ENCODE measurements around the gene HIVEP1.

HIVEP1 gene

GRCh38 chr6:12069891-12070529, 57.9 kb downstream of the HIVEP1 start:
- H3K27ac ChIP-seq (ENCODE audit: low read length) = no peak overlapping the region
- no peaks in the 10 kb centered on the region for H3K36me3 ChIP-seq (ENCODE audit: control insufficient read depth in 2 of 2, insufficient read depth in 2 of 2, low read length in 2 of 2)
- no peak overlapping the region for H3K4me3 ChIP-seq (ENCODE audit: low read length in 2 of 2)
- no peaks in the 10 kb centered on the region for H3K4me1 ChIP-seq (ENCODE audit: control insufficient read depth, insufficient read depth, low read length)
- no peaks in the 10 kb centered on the region for H3K9me3 ChIP-seq (ENCODE audit: control insufficient read depth in 2 of 2, low read length in 2 of 2)
- H3K9ac ChIP-seq (ENCODE audit: low read length in 2 of 2) = no peak overlapping the region
- no peaks in the 10 kb centered on the region for H3K27me3 ChIP-seq (ENCODE audit: control insufficient read depth in 1 of 2, insufficient read depth in 2 of 2, low read length in 2 of 2)

GRCh38 chr6:12071064-12071615, 59.0 kb downstream of the HIVEP1 start:
- H3K36me3 ChIP-seq (ENCODE audit: control insufficient read depth in 2 of 2, insufficient read depth in 2 of 2, low read length in 2 of 2) = no peaks in the 10 kb centered on the region
- H3K4me1 ChIP-seq (ENCODE audit: control insufficient read depth, insufficient read depth, low read length) = no peaks in the 10 kb centered on the region
- no peaks in the 10 kb centered on the region for H3K27me3 ChIP-seq (ENCODE audit: control insufficient read depth in 1 of 2, insufficient read depth in 2 of 2, low read length in 2 of 2)
- no peak overlapping the region for H3K4me3 ChIP-seq (ENCODE audit: low read length in 2 of 2)
- H3K27ac ChIP-seq (ENCODE audit: low read length) = no peak overlapping the region
- H3K9me3 ChIP-seq (ENCODE audit: control insufficient read depth in 2 of 2, low read length in 2 of 2) = no peaks in the 10 kb centered on the region
- no peak overlapping the region for H3K9ac ChIP-seq (ENCODE audit: low read length in 2 of 2)

GRCh38 chr6:12075067-12075563, 63.0 kb downstream of the HIVEP1 start:
- Histone ChIP-seq H3K4me3 (ENCODE audit: low read length in 2 of 2) (no peak overlapping the region), H3K27ac (ENCODE audit: low read length) (no peak overlapping the region), H3K4me1 (ENCODE audit: control insufficient read depth, insufficient read depth, low read length) (no peaks in the 10 kb centered on the region), H3K9ac (ENCODE audit: low read length in 2 of 2) (no peak overlapping the region), H3K9me3 (ENCODE audit: control insufficient read depth in 2 of 2, low read length in 2 of 2) (no peaks in the 10 kb centered on the region), H3K27me3 (ENCODE audit: control insufficient read depth in 1 of 2, insufficient read depth in 2 of 2, low read length in 2 of 2) (no peaks in the 10 kb centered on the region), H3K36me3 (ENCODE audit: control insufficient read depth in 2 of 2, insufficient read depth in 2 of 2, low read length in 2 of 2) (no peaks in the 10 kb centered on the region)

GRCh38 chr6:12077021-12077710, 65.1 kb downstream of the HIVEP1 start:
- no peaks in the 10 kb centered on the region for H3K4me1 ChIP-seq (ENCODE audit: control insufficient read depth, insufficient read depth, low read length)
- no peaks in the 10 kb centered on the region for H3K36me3 ChIP-seq (ENCODE audit: control insufficient read depth in 2 of 2, insufficient read depth in 2 of 2, low read length in 2 of 2)
- no peaks in the 10 kb centered on the region for H3K27me3 ChIP-seq (ENCODE audit: control insufficient read depth in 1 of 2, insufficient read depth in 2 of 2, low read length in 2 of 2)
- H3K27ac ChIP-seq (ENCODE audit: low read length) = no peak overlapping the region
- no peak overlapping the region for H3K9ac ChIP-seq (ENCODE audit: low read length in 2 of 2)
- H3K9me3 ChIP-seq (ENCODE audit: control insufficient read depth in 2 of 2, low read length in 2 of 2) = no peaks in the 10 kb centered on the region
- no peak overlapping the region for H3K4me3 ChIP-seq (ENCODE audit: low read length in 2 of 2)

GRCh38 chr6:12078014-12078413, 65.9 kb downstream of the HIVEP1 start:
- Histone ChIP-seq H3K4me3 (ENCODE audit: low read length in 2 of 2) (no peak overlapping the region), H3K27ac (ENCODE audit: low read length) (no peak overlapping the region), H3K9me3 (ENCODE audit: control insufficient read depth in 2 of 2, low read length in 2 of 2) (no peaks in the 10 kb centered on the region), H3K4me1 (ENCODE audit: control insufficient read depth, insufficient read depth, low read length) (no peaks in the 10 kb centered on the region), H3K27me3 (ENCODE audit: control insufficient read depth in 1 of 2, insufficient read depth in 2 of 2, low read length in 2 of 2) (no peaks in the 10 kb centered on the region), H3K36me3 (ENCODE audit: control insufficient read depth in 2 of 2, insufficient read depth in 2 of 2, low read length in 2 of 2) (no peaks in the 10 kb centered on the region), H3K9ac (ENCODE audit: low read length in 2 of 2) (no peak overlapping the region)

GRCh38 chr6:12081771-12082170, 69.7 kb downstream of the HIVEP1 start:
- no peaks in the 10 kb centered on the region for H3K9me3 ChIP-seq (ENCODE audit: control insufficient read depth in 2 of 2, low read length in 2 of 2)
- no peaks in the 10 kb centered on the region for H3K36me3 ChIP-seq (ENCODE audit: control insufficient read depth in 2 of 2, insufficient read depth in 2 of 2, low read length in 2 of 2)
- no peak overlapping the region for H3K4me3 ChIP-seq (ENCODE audit: low read length in 2 of 2)
- no peak overlapping the region for H3K27ac ChIP-seq (ENCODE audit: low read length)
- H3K27me3 ChIP-seq (ENCODE audit: control insufficient read depth in 1 of 2, insufficient read depth in 2 of 2, low read length in 2 of 2) = no peaks in the 10 kb centered on the region
- no peaks in the 10 kb centered on the region for H3K4me1 ChIP-seq (ENCODE audit: control insufficient read depth, insufficient read depth, low read length)
- no peak overlapping the region for H3K9ac ChIP-seq (ENCODE audit: low read length in 2 of 2)

GRCh38 chr6:12082368-12082767, 70.3 kb downstream of the HIVEP1 start:
- H3K27me3 ChIP-seq (ENCODE audit: control insufficient read depth in 1 of 2, insufficient read depth in 2 of 2, low read length in 2 of 2) = no peaks in the 10 kb centered on the region
- no peaks in the 10 kb centered on the region for H3K4me1 ChIP-seq (ENCODE audit: control insufficient read depth, insufficient read depth, low read length)
- no peak overlapping the region for H3K4me3 ChIP-seq (ENCODE audit: low read length in 2 of 2)
- H3K9ac ChIP-seq (ENCODE audit: low read length in 2 of 2) = no peak overlapping the region
- no peaks in the 10 kb centered on the region for H3K36me3 ChIP-seq (ENCODE audit: control insufficient read depth in 2 of 2, insufficient read depth in 2 of 2, low read length in 2 of 2)
- no peak overlapping the region for H3K27ac ChIP-seq (ENCODE audit: low read length)
- H3K9me3 ChIP-seq (ENCODE audit: control insufficient read depth in 2 of 2, low read length in 2 of 2) = no peaks in the 10 kb centered on the region

- Histone ChIP-seq H3K27ac (ENCODE audit: low read length) (no peak overlapping the region), H3K9me3 (ENCODE audit: control insufficient read depth in 2 of 2, low read length in 2 of 2) (no peaks in the 10 kb centered on the region), H3K9ac (ENCODE audit: low read length in 2 of 2) (no peak overlapping the region)
These were observed 71.2 kb downstream of the HIVEP1 start for GRCh38 chr6:12083302-12083701.

GRCh38 chr6:12083763-12084162, 71.7 kb downstream of the HIVEP1 start:
- H3K9me3 ChIP-seq (ENCODE audit: control insufficient read depth in 2 of 2, low read length in 2 of 2) = no peaks in the 10 kb centered on the region
- H3K4me3 ChIP-seq (ENCODE audit: low read length in 2 of 2) = no peak overlapping the region
- H3K9ac ChIP-seq (ENCODE audit: low read length in 2 of 2) = no peak overlapping the region
- H3K27ac ChIP-seq (ENCODE audit: low read length) = no peak overlapping the region
- H3K36me3 ChIP-seq (ENCODE audit: control insufficient read depth in 2 of 2, insufficient read depth in 2 of 2, low read length in 2 of 2) = no peaks in the 10 kb centered on the region
- H3K27me3 ChIP-seq (ENCODE audit: control insufficient read depth in 1 of 2, insufficient read depth in 2 of 2, low read length in 2 of 2) = no peaks in the 10 kb centered on the region
- H3K4me1 ChIP-seq (ENCODE audit: control insufficient read depth, insufficient read depth, low read length) = peaks cover 3% of the 10 kb centered on the region

More at GRCh38 chr6:12083302-12083701, 71.2 kb downstream of the HIVEP1 start:
- no peaks in the 10 kb centered on the region for H3K4me1 ChIP-seq (ENCODE audit: control insufficient read depth, insufficient read depth, low read length)
- no peak overlapping the region for H3K4me3 ChIP-seq (ENCODE audit: low read length in 2 of 2)
- H3K36me3 ChIP-seq (ENCODE audit: control insufficient read depth in 2 of 2, insufficient read depth in 2 of 2, low read length in 2 of 2) = no peaks in the 10 kb centered on the region
- H3K27me3 ChIP-seq (ENCODE audit: control insufficient read depth in 1 of 2, insufficient read depth in 2 of 2, low read length in 2 of 2) = no peaks in the 10 kb centered on the region

- Histone ChIP-seq H3K36me3 (ENCODE audit: control insufficient read depth in 2 of 2, insufficient read depth in 2 of 2, low read length in 2 of 2) (no peaks in the 10 kb centered on the region), H3K9ac (ENCODE audit: low read length in 2 of 2) (no peak overlapping the region), H3K27ac (ENCODE audit: low read length) (no peak overlapping the region), H3K27me3 (ENCODE audit: control insufficient read depth in 1 of 2, insufficient read depth in 2 of 2, low read length in 2 of 2) (no peaks in the 10 kb centered on the region), H3K4me3 (ENCODE audit: low read length in 2 of 2) (no peak overlapping the region), H3K9me3 (ENCODE audit: control insufficient read depth in 2 of 2, low read length in 2 of 2) (no peaks in the 10 kb centered on the region), H3K4me1 (ENCODE audit: control insufficient read depth, insufficient read depth, low read length) (peaks cover 3% of the 10 kb centered on the region)
These were observed 72.6 kb downstream of the HIVEP1 start for GRCh38 chr6:12084681-12085080.

GRCh38 chr6:12088531-12088930, 76.4 kb downstream of the HIVEP1 start:
- no peaks in the 10 kb centered on the region for H3K36me3 ChIP-seq (ENCODE audit: control insufficient read depth in 2 of 2, insufficient read depth in 2 of 2, low read length in 2 of 2)

More at GRCh38 chr6:12088531-12088930, 76.4 kb downstream of the HIVEP1 start:
- Histone ChIP-seq H3K9ac (ENCODE audit: low read length in 2 of 2) (no peak overlapping the region), H3K27ac (ENCODE audit: low read length) (no peak overlapping the region), H3K27me3 (ENCODE audit: control insufficient read depth in 1 of 2, insufficient read depth in 2 of 2, low read length in 2 of 2) (no peaks in the 10 kb centered on the region), H3K9me3 (ENCODE audit: control insufficient read depth in 2 of 2, low read length in 2 of 2) (no peaks in the 10 kb centered on the region), H3K4me1 (ENCODE audit: control insufficient read depth, insufficient read depth, low read length) (peaks cover 3% of the 10 kb centered on the region), H3K4me3 (ENCODE audit: low read length in 2 of 2) (no peak overlapping the region)

Data from stomach smooth muscle (tissue), 2 donors.